Activated CD4-positive, alpha-beta T cell treated with anti-CD3 and anti-CD28 coated beads for 36 hours (primary cell): ENCODE measurements around the gene NEMP2. TPM values are rescaled to one million over a fixed set of nuclear protein-coding genes. Genes with fewer than 3 reads are reported as not detected.

ENCODE experiments used
- ATAC-seq: fragments of 200-7000 bp; cut with Tn5 transposase; one replicate; pipeline ENCODE4 v1.10.0; 2021; ENCODE audit warnings: mild to moderate bottlenecking, moderate library complexity
- CTCF ChIA-PET: fragments of 350-600 bp; sonication (Branson Sonifier 250); formaldehyde crosslinking; loops from one replicate; lab custom pipeline; 2021; ENCODE audit warnings: antibody characterized with exemption; lab: Charles Lee
- POLR2A ChIA-PET: fragments of 350-600 bp; sonication (Branson Sonifier 250); formaldehyde crosslinking; loops from one replicate; lab custom pipeline; 2021; ENCODE audit warnings: antibody characterized with exemption, inconsistent platforms; lab: Charles Lee
- DNase-seq: peaks from one replicate; pipeline ENCODE4 v3.0.0-alpha.2; 2020
- H3K27ac Mint-ChIP-seq: one replicate; pipeline ENCODE4 v1.8.0; 2021; ENCODE audit warnings: mixed read lengths
- H3K27me3 Mint-ChIP-seq: one replicate; pipeline ENCODE4 v1.8.0; 2021; ENCODE audit warnings: mixed read lengths
- H3K36me3 Mint-ChIP-seq: one replicate; pipeline ENCODE4 v1.8.0; 2021; ENCODE audit warnings: low read depth, mixed read lengths
- H3K4me1 Mint-ChIP-seq: one replicate; pipeline ENCODE4 v1.8.0; 2021; ENCODE audit warnings: mixed read lengths
- H3K4me3 Mint-ChIP-seq: one replicate; pipeline ENCODE4 v1.8.0; 2021; ENCODE audit warnings: mild to moderate bottlenecking, moderate library complexity, mixed read lengths
- H3K9me3 Mint-ChIP-seq: one replicate; pipeline ENCODE4 v1.8.0; 2021; ENCODE audit warnings: low read depth, mixed read lengths
- intact Hi-C, 2 experiments: fragments of 100-400 bp; cut with DNase I in 1 of 2; cut with micrococcal nuclease in 1 of 2; formaldehyde crosslinking; loops; one replicate each; pipeline versions ENCODE4 v1.14.2 to v1.15.1; 2022 to 2024; cut with DNase I, micrococcal nuclease
- total RNA-seq, 2 experiments: library from RNA; stranded (reverse); gene quantifications; one replicate each; pipeline ENCODE4 v1.2.3, GENCODE V29; 2021

The NEMP2 gene
- total RNA-seq, 2 experiments from 2014 or later = 24.6 to 25.1 TPM

- peaks cover 41% of the 10 kb centered on the region for H3K4me1 Mint-ChIP-seq
- no peak overlapping the region for H3K27ac Mint-ChIP-seq
- H3K4me3 Mint-ChIP-seq = no peak overlapping the region
- peaks cover 48% of the 10 kb centered on the region for H3K36me3 Mint-ChIP-seq
- H3K9me3 Mint-ChIP-seq = no peaks in the 10 kb centered on the region
- CTCF ChIA-PET = no interaction called here
- ATAC-seq (no peak), DNase-seq (no peak)
- no peaks in the 10 kb centered on the region for H3K27me3 Mint-ChIP-seq
- POLR2A ChIA-PET = no interaction called here
- intact Hi-C loops = no loop called here
Observed at GRCh38 chr2:190455358-190456095, 79.0 kb downstream of the NEMP2 start.

DNA sequence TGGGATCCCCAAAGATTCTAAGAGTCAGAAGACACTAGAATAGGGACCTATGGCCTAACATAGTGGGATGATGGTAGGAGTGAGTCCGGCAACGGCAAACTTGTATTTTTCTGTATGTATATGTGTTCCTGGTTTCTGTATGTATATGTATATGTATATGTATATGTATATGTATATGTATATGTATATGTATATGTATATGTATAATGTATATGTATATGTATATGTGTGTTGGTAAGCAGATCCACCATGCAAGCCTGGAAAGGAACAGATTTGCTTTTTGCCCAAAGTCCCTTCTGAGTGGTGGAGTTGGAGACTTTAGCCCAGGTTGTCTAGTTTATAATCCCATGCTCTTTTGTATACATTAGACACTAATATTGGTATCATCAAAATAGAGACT lies 79.7 kb downstream of the NEMP2 start:
- CTCF ChIA-PET = no interaction called here
- DNase-seq = no peak

More for the DNA sequence above, 79.7 kb downstream of the NEMP2 start:
- Mint-ChIP-seq H3K4me3 (no peak overlapping the region), H3K36me3 (peaks cover 47% of the 10 kb centered on the region), H3K27me3 (no peaks in the 10 kb centered on the region), H3K27ac (no peak overlapping the region), H3K4me1 (peaks cover 38% of the 10 kb centered on the region), H3K9me3 (no peaks in the 10 kb centered on the region)
- intact Hi-C loops = no loop called here
- ATAC-seq = no peak
- POLR2A ChIA-PET = no interaction called here

Other genes with a start within 250 kb of the NEMP2 start
- gene HIBCH, start 214.9 kb downstream of the NEMP2 start, total RNA-seq = 10 to 100 TPM; 23.1 to 23.7 TPM
- 1 to 10 TPM; 6.7 to 7.8 TPM for gene INPP1, start 191.1 kb downstream of the NEMP2 start, total RNA-seq
- gene MFSD6, start 126.4 kb downstream of the NEMP2 start, total RNA-seq = 10 to 100 TPM; 30.1 to 35.4 TPM
- gene NAB1, start 114.4 kb upstream of the NEMP2 start, total RNA-seq = 10 to 100 TPM; 41.4 to 43.6 TPM